SK-N-SH (cell line): ENCODE data around the gene ZNF777. TPM values are rescaled to one million over a fixed set of nuclear protein-coding genes. Genes with fewer than 3 reads are reported as not detected.

Experiments
- CTCF ChIA-PET: fragments of 300-600, 350-600 bp; formaldehyde crosslinking; extraction: SDS; loops from one replicate; lab custom pipeline; 2021; lab: Yijun Ruan, JAX
- POLR2A ChIA-PET: fragments of 350-600 bp; sonication (Branson Sonifier 250); formaldehyde crosslinking; extraction: SDS; loops from one replicate; lab custom pipeline; 2020; ENCODE audit warnings: antibody characterized with exemption, inconsistent platforms; lab: Yijun Ruan, JAX
- DNase-seq: peaks from one replicate; pipeline ENCODE4 v3.0.0; 2012
- H2AFZ ChIP-seq: fragments of 200-600 bp; sonication (generic); 2 replicates; pipeline ENCODE4 v1.8.1; 2016; ENCODE audit warnings: antibody characterized with exemption, mild to moderate bottlenecking, low read depth
- H3F3A ChIP-seq: fragments of 200-600 bp; sonication (generic); replicated peaks from 2 replicates; pipeline ENCODE3; 2016; ENCODE audit warnings: antibody characterized with exemption, mild to moderate bottlenecking; ENCODE audit not compliant: insufficient read depth
- H3K27ac ChIP-seq, 2 experiments: fragments of 200-500 bp in 1 of 2; fragments of 200-600 bp in 1 of 2; sonication (Bioruptor generic) in 1 of 2; sonication (generic), shearing (Covaris generic) in 1 of 2; 2 replicates each; pipeline versions ENCODE4 v1.5.1 to v1.6.1; 2014 to 2016; ENCODE audit warnings: low read depth in 2 of 2, inconsistent platforms in 1 of 2, low read length in 1 of 2, mild to moderate bottlenecking in 1 of 2, mixed read lengths in 1 of 2
- H3K27me3 ChIP-seq: fragments of 200-600 bp; sonication (generic), shearing (Covaris generic); 2 replicates; pipeline ENCODE4 v1.6.1; 2016; ENCODE audit warnings: mixed run types; ENCODE audit not compliant: insufficient read depth
- H3K36me3 ChIP-seq, 2 experiments: fragments of 200-500 bp in 1 of 2; fragments of 200-600 bp in 1 of 2; sonication (Bioruptor generic) in 1 of 2; sonication (generic) in 1 of 2; replicated peaks in 1 of 2; 2 replicates each; pipeline versions ENCODE3 to v1.5.1; 2014 to 2016; ENCODE audit warnings: low read length in 1 of 2, mild to moderate bottlenecking in 1 of 2; ENCODE audit not compliant: insufficient read depth in 2 of 2, control insufficient read depth in 1 of 2
- H3K4me1 ChIP-seq, 2 experiments: fragments of 200-500 bp in 1 of 2; fragments of 200-600 bp in 1 of 2; sonication (Bioruptor generic) in 1 of 2; sonication (generic), shearing (Covaris generic) in 1 of 2; 2 replicates each; pipeline versions ENCODE4 v1.5.1 to v1.6.1; 2014 to 2016; ENCODE audit warnings: low read depth in 1 of 2, low read length in 1 of 2, mixed run types in 1 of 2; ENCODE audit not compliant: insufficient read depth in 2 of 2, control insufficient read depth in 1 of 2
- H3K4me2 ChIP-seq: fragments of 200-600 bp; sonication (generic), shearing (Covaris generic); 2 replicates; pipeline ENCODE4 v1.6.1; 2017; ENCODE audit warnings: mixed run types
- H3K4me3 ChIP-seq, 2 experiments: fragments of 200-500 bp in 1 of 2; fragments of 200-600 bp in 1 of 2; sonication (Bioruptor generic) in 1 of 2; sonication (generic), shearing (Covaris generic) in 1 of 2; 2 replicates each; pipeline versions ENCODE4 v1.5.1 to v1.8.1; 2014 to 2016; ENCODE audit warnings: low read depth in 2 of 2, inconsistent platforms in 1 of 2, low read length in 1 of 2, mild to moderate bottlenecking in 1 of 2, mixed read lengths in 1 of 2, moderate library complexity in 1 of 2
- H3K79me2 ChIP-seq: fragments of 200-600 bp; sonication (generic); 2 replicates; pipeline ENCODE4 v1.8.1; 2017; ENCODE audit warnings: mild to moderate bottlenecking; ENCODE audit not compliant: insufficient read depth
- H3K9ac ChIP-seq: fragments of 200-600 bp; sonication (generic); 2 replicates; pipeline ENCODE4 v1.6.1; 2017; ENCODE audit warnings: mixed run types
- H3K9me2 ChIP-seq: fragments of 200-600 bp; sonication (generic); 2 replicates; pipeline ENCODE4 v1.6.1; 2017; ENCODE audit warnings: mixed run types
- H3K9me3 ChIP-seq: fragments of 200-600 bp; sonication (generic); 2 replicates; pipeline ENCODE4 v1.6.1; 2017; ENCODE audit warnings: mixed run types, mild to moderate bottlenecking, moderate library complexity
- H4K20me1 ChIP-seq: fragments of 200-600 bp; sonication (generic); 2 replicates; pipeline ENCODE4 v1.6.1; 2017; ENCODE audit warnings: mild to moderate bottlenecking, mixed run types; ENCODE audit not compliant: insufficient read depth
- CHD2 ChIP-seq: fragments of 150-350 bp; IDR thresholded peaks from 2 replicates; pipeline ENCODE4 v1.6.1; 2018; ENCODE audit warnings: low read length; ENCODE audit not compliant: partially characterized antibody
- EZH2phosphoT487 ChIP-seq: fragments of 200-600 bp; sonication (generic); IDR thresholded peaks from 2 replicates; pipeline ENCODE4 v1.6.1; 2017; ENCODE audit warnings: low read depth, mixed run types, mild to moderate bottlenecking, antibody characterized with exemption, moderate library complexity, borderline replicate concordance
- JUND ChIP-seq: IDR thresholded peaks from 2 replicates; pipeline ENCODE4 v1.4.0; 2012
- NRF1 ChIP-seq: IDR thresholded peaks from 2 replicates; pipeline ENCODE4 v1.6.1; 2012; ENCODE audit warnings: low read depth, mild to moderate bottlenecking, low read length
- POLR2AphosphoS5 ChIP-seq: IDR thresholded peaks from 2 replicates; pipeline ENCODE4 v1.6.1; 2012; ENCODE audit warnings: low read depth, low read length
- RAD21 ChIP-seq: IDR thresholded peaks from 2 replicates; pipeline ENCODE4 v1.6.1; 2012; ENCODE audit warnings: mild to moderate bottlenecking, low read length
- RFX5 ChIP-seq: IDR thresholded peaks from 2 replicates; pipeline ENCODE4 v1.6.1; 2012; ENCODE audit warnings: mild to moderate bottlenecking, improper control_type of control experiment, low read length
- SMC3 ChIP-seq: IDR thresholded peaks from 2 replicates; pipeline ENCODE4 v1.6.1; 2012; ENCODE audit warnings: low read depth, low read length, improper control_type of control experiment
- TAF1 ChIP-seq: IDR thresholded peaks from 2 replicates; pipeline ENCODE4 v1.6.1; 2012; ENCODE audit warnings: low read depth, mild to moderate bottlenecking, low read length, moderate library complexity, borderline replicate concordance
- WGBS: methylation state at CpG from one replicate; pipeline ENCODE4 v1.1.6; 2017; ENCODE audit warnings: low lambda C conversion rate; 5-methylcytosine and 5-hydroxymethylcytosine counted together
- polyA plus RNA-seq, 3 experiments: library from polyadenylated mRNA; depleted of rRNA; stranded (reverse); fragments of >200 nt; gene quantifications; 2 replicates each; pipeline ENCODE4 v1.2.3, GENCODE V29; 2012
- TF ChIP-seq, protein P1 (sequence below): IDR thresholded peaks from 2 replicates; pipeline ENCODE4 v1.4.0; 2012; ENCODE audit warnings: low read depth
- TF ChIP-seq, protein P2 (sequence below): IDR thresholded peaks from 2 replicates; pipeline ENCODE4 v1.4.0; 2012; ENCODE audit warnings: low read depth, borderline replicate concordance
- TF ChIP-seq, protein P3 (sequence below): fragments of 200-600 bp; sonication (generic); IDR thresholded peaks from 2 replicates; pipeline ENCODE4 v1.6.1; 2017; ENCODE audit warnings: antibody characterized with exemption, mild to moderate bottlenecking, moderate library complexity
- TF ChIP-seq, protein P4 (sequence below): fragments of 150-350 bp; IDR thresholded peaks from 2 replicates; pipeline ENCODE4 v1.6.1; 2017; ENCODE audit warnings: antibody characterized with exemption, low read length, low read depth, borderline replicate concordance

The ZNF777 gene
- polyA plus RNA-seq, 1 of the 3 experiments (the other 2 are of a cell fraction): 6.2 TPM

DNA sequence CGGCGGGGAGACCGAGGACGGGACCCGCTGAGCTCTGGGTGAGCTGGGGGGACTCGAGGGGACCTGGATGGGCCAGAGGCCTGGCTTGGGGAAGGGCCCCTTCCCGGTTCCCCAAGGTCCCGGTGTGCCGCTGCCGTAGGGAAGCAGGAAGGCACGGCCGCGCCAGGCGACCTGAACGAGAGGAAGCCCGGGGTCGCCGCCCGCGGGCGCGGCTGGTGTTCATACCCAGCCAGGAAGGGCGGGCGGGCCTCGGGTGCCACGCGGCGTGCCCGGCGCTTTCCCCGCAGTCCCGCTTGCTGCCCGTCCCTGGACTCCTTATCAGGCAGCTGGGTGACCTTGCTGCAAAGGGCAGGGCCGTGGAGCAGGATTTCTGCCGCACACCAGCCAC is 38.0 kb downstream of the ZNF777 start:
- no peaks in the 10 kb centered on the region for H4K20me1 ChIP-seq
- TF ChIP-seq NRF1 (no peak), SMC3 (no peak), CHD2 (no peak), EZH2phosphoT487 (no peak), JUND (no peak), TAF1 (no peak)
- TF ChIP-seq, protein P1, sequence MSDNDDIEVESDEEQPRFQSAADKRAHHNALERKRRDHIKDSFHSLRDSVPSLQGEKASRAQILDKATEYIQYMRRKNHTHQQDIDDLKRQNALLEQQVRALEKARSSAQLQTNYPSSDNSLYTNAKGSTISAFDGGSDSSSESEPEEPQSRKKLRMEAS: no peak
- TF ChIP-seq, protein P2, sequence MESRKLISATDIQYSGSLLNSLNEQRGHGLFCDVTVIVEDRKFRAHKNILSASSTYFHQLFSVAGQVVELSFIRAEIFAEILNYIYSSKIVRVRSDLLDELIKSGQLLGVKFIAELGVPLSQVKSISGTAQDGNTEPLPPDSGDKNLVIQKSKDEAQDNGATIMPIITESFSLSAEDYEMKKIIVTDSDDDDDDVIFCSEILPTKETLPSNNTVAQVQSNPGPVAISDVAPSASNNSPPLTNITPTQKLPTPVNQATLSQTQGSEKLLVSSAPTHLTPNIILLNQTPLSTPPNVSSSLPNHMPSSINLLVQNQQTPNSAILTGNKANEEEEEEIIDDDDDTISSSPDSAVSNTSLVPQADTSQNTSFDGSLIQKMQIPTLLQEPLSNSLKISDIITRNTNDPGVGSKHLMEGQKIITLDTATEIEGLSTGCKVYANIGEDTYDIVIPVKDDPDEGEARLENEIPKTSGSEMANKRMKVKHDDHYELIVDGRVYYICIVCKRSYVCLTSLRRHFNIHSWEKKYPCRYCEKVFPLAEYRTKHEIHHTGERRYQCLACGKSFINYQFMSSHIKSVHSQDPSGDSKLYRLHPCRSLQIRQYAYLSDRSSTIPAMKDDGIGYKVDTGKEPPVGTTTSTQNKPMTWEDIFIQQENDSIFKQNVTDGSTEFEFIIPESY: no peak
- H3K9ac ChIP-seq: no peak overlapping the region
- no peak overlapping the region for H2AFZ ChIP-seq
- peaks cover 0 to 3% of the 10 kb centered on the region in 2 experiments; a peak in 1 of 4 replicates for H3K4me1 ChIP-seq
- H3K27me3 ChIP-seq: no peaks in the 10 kb centered on the region
- H3K4me2 ChIP-seq: no peak overlapping the region
- H3K36me3 ChIP-seq: peaks cover 5 to 8% of the 10 kb centered on the region in 2 experiments
- H3K9me2 ChIP-seq: no peaks in the 10 kb centered on the region
- no peak overlapping the region for H3K4me3 ChIP-seq
- POLR2A ChIA-PET: no interaction called here
- H3F3A ChIP-seq: peaks cover 2% of the 10 kb centered on the region
- H3K9me3 ChIP-seq: no peaks in the 10 kb centered on the region
- CTCF ChIA-PET: interaction anchor here (0.6 to 2.4 kb wide), 21 partner anchors 11 to 321 kb away, joined by 3 to 11 read pairs (median 4); partner anchors contain the start of genes ZNF282, ZNF398 and ZNF783
- no peak for DNase-seq
- H3K79me2 ChIP-seq: no peaks in the 10 kb centered on the region
- 96% methylated on average over 34 of the region's 35 CpGs for WGBS
- H3K27ac ChIP-seq: no peak overlapping the region

DNA sequence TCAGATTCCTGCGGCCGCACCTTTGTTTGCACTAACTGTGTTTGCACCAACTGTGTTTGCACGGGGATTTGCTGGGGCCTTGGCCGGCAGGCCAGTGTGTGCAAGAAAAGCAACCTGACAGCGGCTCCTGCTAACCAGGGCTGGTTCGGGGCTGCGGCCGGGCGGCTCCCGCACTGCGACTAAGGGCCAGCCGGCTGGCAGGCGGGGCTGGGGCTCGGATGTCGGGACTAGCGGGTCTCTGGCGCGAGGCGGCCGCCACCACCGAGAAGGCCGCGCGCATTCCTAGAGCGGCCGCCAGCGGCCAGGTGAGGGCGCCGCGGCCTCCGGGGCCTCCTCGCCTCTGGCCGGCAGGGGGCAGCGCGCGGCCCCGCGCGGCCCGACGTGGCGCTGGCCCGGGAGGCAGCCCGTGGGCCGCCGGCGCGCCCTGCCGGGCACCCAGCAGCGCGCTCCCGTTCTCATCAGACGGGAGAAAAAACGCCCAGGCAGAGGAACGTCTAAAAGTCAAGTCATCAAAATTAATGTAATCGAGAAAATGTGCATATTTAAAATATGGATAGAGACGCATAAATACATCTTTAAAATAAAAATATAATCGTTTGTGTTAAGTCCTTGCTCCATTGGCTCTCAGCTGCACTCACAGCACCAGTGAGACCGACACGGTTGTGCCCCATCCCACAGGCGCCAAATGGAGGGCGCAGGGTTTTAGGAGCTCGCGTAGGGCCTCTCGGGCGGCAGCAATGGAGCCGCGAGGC is 38.5 kb downstream of the ZNF777 start:
- WGBS: 30% methylated on average over 54 of the region's 68 CpGs
- H3F3A ChIP-seq: peaks cover 2% of the 10 kb centered on the region
- peak; percentile 99 for DNase-seq
- no peak for TF ChIP-seq RFX5
- peak; percentile 38 for TF ChIP-seq CHD2
- peak; percentile 49 for TF ChIP-seq SMC3
- no peak for TF ChIP-seq POLR2AphosphoS5
- TF ChIP-seq, protein P3, sequence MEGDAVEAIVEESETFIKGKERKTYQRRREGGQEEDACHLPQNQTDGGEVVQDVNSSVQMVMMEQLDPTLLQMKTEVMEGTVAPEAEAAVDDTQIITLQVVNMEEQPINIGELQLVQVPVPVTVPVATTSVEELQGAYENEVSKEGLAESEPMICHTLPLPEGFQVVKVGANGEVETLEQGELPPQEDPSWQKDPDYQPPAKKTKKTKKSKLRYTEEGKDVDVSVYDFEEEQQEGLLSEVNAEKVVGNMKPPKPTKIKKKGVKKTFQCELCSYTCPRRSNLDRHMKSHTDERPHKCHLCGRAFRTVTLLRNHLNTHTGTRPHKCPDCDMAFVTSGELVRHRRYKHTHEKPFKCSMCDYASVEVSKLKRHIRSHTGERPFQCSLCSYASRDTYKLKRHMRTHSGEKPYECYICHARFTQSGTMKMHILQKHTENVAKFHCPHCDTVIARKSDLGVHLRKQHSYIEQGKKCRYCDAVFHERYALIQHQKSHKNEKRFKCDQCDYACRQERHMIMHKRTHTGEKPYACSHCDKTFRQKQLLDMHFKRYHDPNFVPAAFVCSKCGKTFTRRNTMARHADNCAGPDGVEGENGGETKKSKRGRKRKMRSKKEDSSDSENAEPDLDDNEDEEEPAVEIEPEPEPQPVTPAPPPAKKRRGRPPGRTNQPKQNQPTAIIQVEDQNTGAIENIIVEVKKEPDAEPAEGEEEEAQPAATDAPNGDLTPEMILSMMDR: peak; percentile 39
- TF ChIP-seq RAD21: peak; percentile 42
- TF ChIP-seq, protein P4, sequence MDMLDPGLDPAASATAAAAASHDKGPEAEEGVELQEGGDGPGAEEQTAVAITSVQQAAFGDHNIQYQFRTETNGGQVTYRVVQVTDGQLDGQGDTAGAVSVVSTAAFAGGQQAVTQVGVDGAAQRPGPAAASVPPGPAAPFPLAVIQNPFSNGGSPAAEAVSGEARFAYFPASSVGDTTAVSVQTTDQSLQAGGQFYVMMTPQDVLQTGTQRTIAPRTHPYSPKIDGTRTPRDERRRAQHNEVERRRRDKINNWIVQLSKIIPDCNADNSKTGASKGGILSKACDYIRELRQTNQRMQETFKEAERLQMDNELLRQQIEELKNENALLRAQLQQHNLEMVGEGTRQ: no peak
- TF ChIP-seq, all 33 proteins: peak for 4
- Histone ChIP-seq H3K4me3 (peak overlapping the region; percentile 35 to 40; a peak in 3 of 4 replicates), H3K79me2 (no peaks in the 10 kb centered on the region), H3K36me3 (peaks cover 5 to 8% of the 10 kb centered on the region in 2 experiments), H3K9ac (no peak overlapping the region), H3K27ac (no peak overlapping the region), H4K20me1 (no peaks in the 10 kb centered on the region), H3K4me1 (peaks cover 0 to 3% of the 10 kb centered on the region in 2 experiments; a peak in 1 of 4 replicates), H3K9me3 (no peaks in the 10 kb centered on the region), H3K4me2 (no peak overlapping the region), H3K27me3 (no peaks in the 10 kb centered on the region), H3K9me2 (no peaks in the 10 kb centered on the region), H2AFZ (peak overlapping the region; percentile 79; the same call in 1 of the 2 replicates)
- CTCF ChIA-PET: interaction anchor here (0.6 to 2.4 kb wide), 24 partner anchors 10 to 322 kb away, joined by 3 to 11 read pairs (median 4); partner anchors contain the start of genes ZNF282, ZNF398 and ZNF783
- POLR2A ChIA-PET: no interaction called here
